HG02763 (cell line): ENCODE data around the gene KANSL3.

ENCODE experiments used
- ATAC-seq: cut with Tn5 transposase; IDR thresholded peaks from one replicate; pipeline ENCODE4 v1.9.1; 2021; ENCODE audit warnings: mild to moderate bottlenecking, moderate library complexity; ENCODE audit not compliant: unreplicated experiment

The KANSL3 gene

GRCh38 chr2:96608469-96609455 is 29.4 kb downstream of the KANSL3 start:
- ATAC-seq: no peak

GRCh38 chr2:96604104-96604503 is 34.0 kb downstream of the KANSL3 start:
- no peak for ATAC-seq

- no peak for ATAC-seq
Observed at GRCh38 chr2:96602330-96602823, 35.7 kb downstream of the KANSL3 start.

GRCh38 chr2:96601382-96602292 is 36.5 kb downstream of the KANSL3 start:
- no peak for ATAC-seq

GRCh38 chr2:96599941-96600340 is 38.2 kb downstream of the KANSL3 start:
- ATAC-seq: no peak

- ATAC-seq: no peak
Observed at GRCh38 chr2:96596596-96596995, 41.5 kb downstream of the KANSL3 start.

- ATAC-seq: no peak
Observed at GRCh38 chr2:96594691-96595152, 43.4 kb downstream of the KANSL3 start.

- ATAC-seq: no peak
Observed at GRCh38 chr2:96594282-96594681, 43.8 kb downstream of the KANSL3 start.

- ATAC-seq: no peak
Observed at GRCh38 chr2:96591494-96591893, 46.6 kb downstream of the KANSL3 start.

- no peak for ATAC-seq
Observed at GRCh38 chr2:96591054-96591453, 47.1 kb downstream of the KANSL3 start.

GRCh38 chr2:96587843-96588242 is 50.3 kb downstream of the KANSL3 start:
- no peak for ATAC-seq

GRCh38 chr2:96584017-96584416 is 54.1 kb downstream of the KANSL3 start:
- ATAC-seq: no peak

- no peak for ATAC-seq
Observed at GRCh38 chr2:96580771-96581170, 57.3 kb downstream of the KANSL3 start.

- no peak for ATAC-seq
Observed at GRCh38 chr2:96579422-96579821, 58.7 kb downstream of the KANSL3 start.

- ATAC-seq: no peak
Observed at GRCh38 chr2:96578731-96579130, 59.4 kb downstream of the KANSL3 start.

- ATAC-seq: no peak
Observed at GRCh38 chr2:96577501-96577900, 60.6 kb downstream of the KANSL3 start.

GRCh38 chr2:96575785-96576456 is 62.2 kb downstream of the KANSL3 start:
- ATAC-seq: no peak

- no peak for ATAC-seq
Observed at GRCh38 chr2:96574364-96574763, 63.7 kb downstream of the KANSL3 start.

GRCh38 chr2:96568094-96568493 is 70.0 kb downstream of the KANSL3 start:
- no peak for ATAC-seq

- ATAC-seq: no peak
Observed at GRCh38 chr2:96565111-96565510, 73.0 kb downstream of the KANSL3 start.

GRCh38 chr2:96564563-96564962 is 73.5 kb downstream of the KANSL3 start:
- no peak for ATAC-seq
